HepG2 (cell line): ENCODE results near the gene IL1RL2. TPM values are rescaled to one million over a fixed set of nuclear protein-coding genes. Genes with fewer than 3 reads are reported as not detected.

ENCODE experiments used
- ATAC-seq: fragments of 200-7000 bp; cut with Tn5 transposase; 3 replicates; pipeline ENCODE4 v1.9.1; 2020; ENCODE audit warnings: mild to moderate bottlenecking, moderate library complexity
- BruUV-seq: library from RNA; stranded (reverse); fragments of 400-500 nt; replicated peaks from 2 replicates; lab custom pipeline; 2021; lab: Mats Ljungman, UMichigan
- CTCF ChIA-PET: fragments of 300-600 bp; formaldehyde crosslinking; extraction: SDS; loops from one replicate; lab custom pipeline; 2021; ENCODE audit warnings: low total read pairs, inconsistent platforms, low intra/inter-chr PET ratio; lab: Yijun Ruan, JAX
- POLR2A ChIA-PET: fragments of 350-600 bp; sonication (Branson Sonifier 250); formaldehyde crosslinking; loops from one replicate; lab custom pipeline; 2020; ENCODE audit warnings: antibody characterized with exemption, inconsistent platforms; lab: Yijun Ruan, JAX
- DNase-seq: peaks from one replicate; pipeline ENCODE4 v3.0.0-alpha.2; 2015; ENCODE audit warnings: low spot score
- FAIRE-seq: peaks from 3 replicates; lab custom pipeline; 2011; peaks lifted over from hg19 to GRCh38; lab: Jason Lieb, UNC
- H2AFZ ChIP-seq: one replicate; pipeline ENCODE4 v1.6.1; 2011; ENCODE audit warnings: low read length, inconsistent platforms
- H3K27ac ChIP-seq: fragments of 300-600 bp; 3 replicates; pipeline ENCODE4 v1.8.0; 2011; ENCODE audit warnings: mixed run types, mild to moderate bottlenecking, mixed read lengths, low read length, inconsistent platforms; ENCODE audit not compliant: insufficient read depth; ENCODE audit errors: extremely low read length
- H3K27me3 ChIP-seq, 2 experiments: fragments of 200-600 bp in 1 of 2; 2 replicates in 1 of 2; 3 replicates in 1 of 2; pipeline versions ENCODE4 v1.6.0 to v1.8.0; 2011; ENCODE audit warnings: low read length in 2 of 2, mild to moderate bottlenecking in 2 of 2, moderate library complexity in 2 of 2, inconsistent platforms in 1 of 2; ENCODE audit not compliant: insufficient read depth in 2 of 2, control insufficient read depth in 1 of 2
- H3K36me3 ChIP-seq, 2 experiments: fragments of 200-600 bp in 1 of 2; replicated peaks in 1 of 2; 2 replicates in 1 of 2; 3 replicates in 1 of 2; pipeline versions ENCODE4 v1.5.1 to v1.8.0; 2011; ENCODE audit warnings: low read length in 2 of 2, inconsistent platforms in 1 of 2; ENCODE audit not compliant: insufficient read depth in 2 of 2, control insufficient read depth in 1 of 2
- H3K4me1 ChIP-seq: 2 replicates; pipeline ENCODE4 v1.5.1; 2012; ENCODE audit warnings: low read length, inconsistent platforms; ENCODE audit not compliant: insufficient read depth
- H3K4me2 ChIP-seq: 2 replicates; pipeline ENCODE4 v1.6.0; 2011; ENCODE audit warnings: low read depth, low read length, inconsistent platforms
- H3K4me3 ChIP-seq, 3 experiments: fragments of 200-600 bp in 1 of 3; sonication (generic), shearing (Covaris generic) in 1 of 3; replicated peaks in 1 of 3; 2 replicates each; pipeline ENCODE4 v1.5.1; 2011 to 2016; ENCODE audit warnings: low read length in 3 of 3, inconsistent platforms in 2 of 3, low read depth in 2 of 3, mild to moderate bottlenecking in 2 of 3, control low read depth in 1 of 3, mixed read lengths in 1 of 3; ENCODE audit not compliant: insufficient read depth in 1 of 3
- H3K79me2 ChIP-seq: one replicate; pipeline ENCODE4 v1.6.1; 2011; ENCODE audit warnings: low read length, inconsistent platforms; ENCODE audit not compliant: insufficient read depth
- H3K9ac ChIP-seq: 2 replicates; pipeline ENCODE4 v1.6.0; 2011; ENCODE audit warnings: mild to moderate bottlenecking, low read depth, low read length, inconsistent platforms; ENCODE audit not compliant: insufficient read depth
- H3K9me3 ChIP-seq: 2 replicates; pipeline ENCODE4 v1.5.1; 2012; ENCODE audit warnings: mild to moderate bottlenecking, low read length
- H4K20me1 ChIP-seq: 2 replicates; pipeline ENCODE4 v1.6.0; 2011; ENCODE audit warnings: inconsistent platforms, mild to moderate bottlenecking, low read length, moderate library complexity; ENCODE audit not compliant: insufficient read depth
- BHLHE40 ChIP-seq: IDR thresholded peaks from 2 replicates; pipeline ENCODE4 v1.6.1; 2011; ENCODE audit warnings: low read length, improper control_type of control experiment
- CCAR2 ChIP-seq: fragments of 200-400 bp; formaldehyde crosslinking; optimal IDR thresholded peaks from 2 replicates; pipeline ENCODE3; 2018; ENCODE audit warnings: low read depth, mild to moderate bottlenecking, low read length, moderate library complexity
- XRCC5 ChIP-seq: fragments of 200-400 bp; formaldehyde crosslinking; optimal IDR thresholded peaks from 2 replicates; pipeline ENCODE3; 2017; ENCODE audit warnings: mild to moderate bottlenecking, low read length
- ZBTB1 ChIP-seq: sonication (generic); formaldehyde crosslinking; IDR thresholded peaks from 2 replicates; pipeline ENCODE4 v1.4.0; 2020; ENCODE audit warnings: missing genetic modification reagents, borderline replicate concordance
- ZBTB21 ChIP-seq: sonication (generic); formaldehyde crosslinking; IDR thresholded peaks from 2 replicates; pipeline ENCODE4 v1.4.0; 2020; ENCODE audit warnings: missing genetic modification reagents
- ZBTB46 ChIP-seq: sonication (generic); formaldehyde crosslinking; IDR thresholded peaks from 2 replicates; pipeline ENCODE4 v1.4.0; 2020; ENCODE audit warnings: mild to moderate bottlenecking, missing genetic modification reagents, borderline replicate concordance
- ZNF333 ChIP-seq: sonication (generic); formaldehyde crosslinking; IDR thresholded peaks from 2 replicates; pipeline ENCODE4 v1.4.0; 2020; ENCODE audit warnings: mild to moderate bottlenecking, missing genetic modification reagents, borderline replicate concordance
- ZNF563 ChIP-seq: sonication (generic); formaldehyde crosslinking; IDR thresholded peaks from 2 replicates; pipeline ENCODE4 v1.8.0; 2022; ENCODE audit warnings: mild to moderate bottlenecking, moderate library complexity, missing genetic modification reagents
- ZNF569 ChIP-seq: sonication (generic); formaldehyde crosslinking; IDR thresholded peaks from 2 replicates; pipeline ENCODE4 v1.5.0; 2020; ENCODE audit warnings: mild to moderate bottlenecking, missing genetic modification reagents, moderate library complexity, borderline replicate concordance
- WGBS: methylation state at CpG from one replicate; pipeline ENCODE4 v1.1.6; 2017; ENCODE audit warnings: low lambda C conversion rate; 5-methylcytosine and 5-hydroxymethylcytosine counted together
- in situ Hi-C: cut with HindIII; loops from 2 replicates; pipeline ENCODE4 v1.10.0; 2017; ENCODE audit warnings: low pct_unique_long_range_greater_than_20kb; ENCODE audit not compliant: extremely low pct_ligation_motif_present
- intact Hi-C: fragments of 100-400 bp; cut with micrococcal nuclease; formaldehyde crosslinking; loops from one replicate; pipeline ENCODE4 v1.10.0; 2022; ENCODE audit not compliant: unreplicated experiment
- polyA plus RNA-seq, 8 experiments: library from polyadenylated mRNA; depleted of rRNA in 3 of 8; stranded (reverse) in 7 of 8; unstranded in 1 of 8; fragments of >200 nt; fragmentation: Illumina TruSeq in 4 of 8; extraction: Trizol in 4 of 8; gene quantifications; 2 replicates each; pipeline versions ENCODE4 v1.2.1 to v1.2.3, GENCODE V29; 2011 to 2016; ENCODE audit warnings: low read depth in 4 of 8, missing spikeins in 1 of 8, mixed read lengths in 1 of 8; ENCODE audit not compliant: insufficient read depth in 1 of 8
- total RNA-seq, 5 experiments: library from RNA; depleted of rRNA; stranded (reverse); fragments of >200 nt; fragmentation: Illumina TruSeq; extraction: Trizol; gene quantifications; 2 replicates each; pipeline ENCODE4 v1.2.3, GENCODE V29; 2016; ENCODE audit warnings: low read depth in 1 of 5
- TF ChIP-seq, protein P1 (sequence below): conservative IDR thresholded peaks from 2 replicates; pipeline ENCODE4 v1.6.1; 2018; ENCODE audit warnings: missing genetic modification reagents
- TF ChIP-seq, protein P2 (sequence below): sonication (generic); formaldehyde crosslinking; IDR thresholded peaks from 2 replicates; pipeline ENCODE4 v1.5.1; 2020; ENCODE audit warnings: mild to moderate bottlenecking, missing genetic modification reagents, moderate library complexity

IL1RL2 gene
- total and polyA plus RNA-seq, 2 of the 13 experiments (the other 11 are each of a cell fraction or from before 2014, with no cell fraction given): 0.03 TPM; not detected in 1

GRCh38 chr2:102241616-102242305 lies 54.9 kb downstream of the IL1RL2 start:
- no peaks in the 10 kb centered on the region for H3K36me3 ChIP-seq
- POLR2A ChIA-PET: interaction anchor here (1.4 to 2.0 kb wide), 2 partner anchors 216 to 242 kb away, joined by 3 to 11 read pairs; no protein-coding TSS in a partner anchor
- no peak overlapping the region for H2AFZ ChIP-seq
- in situ Hi-C loops: no loop called here
- peaks cover 0 to 47% of the 10 kb centered on the region in 2 experiments; a peak in 3 of 5 replicates for H3K27me3 ChIP-seq
- H3K4me1 ChIP-seq: peaks cover 43% of the 10 kb centered on the region
- 36% methylated on average over 6 of the region's 6 CpGs for WGBS
- no peaks in the 10 kb centered on the region for H3K79me2 ChIP-seq
- FAIRE-seq (no peak), ATAC-seq (no peak), DNase-seq (no peak)
- no peaks in the 10 kb centered on the region for H4K20me1 ChIP-seq
- intact Hi-C loops: no loop called here
- BruUV-seq: no TSS peak
- CTCF ChIA-PET: interaction anchor here (1.6 to 3.9 kb wide), 4 partner anchors 56 to 358 kb away, joined by 8 to 38 read pairs (median 18); no protein-coding TSS in a partner anchor
- H3K9me3 ChIP-seq: no peaks in the 10 kb centered on the region
- H3K4me3 ChIP-seq: no peak overlapping the region
- H3K9ac ChIP-seq: no peak overlapping the region
- TF ChIP-seq ZBTB46 (CRISPR knock-in tag) (no peak), ZNF563 (no peak), CCAR2 (no peak), ZNF569 (CRISPR knock-in tag) (no peak), ZBTB21 (CRISPR knock-in tag) (no peak), BHLHE40 (no peak), ZBTB1 (CRISPR knock-in tag) (no peak), ZNF333 (CRISPR knock-in tag) (no peak), XRCC5 (no peak)
- TF ChIP-seq, protein P1, sequence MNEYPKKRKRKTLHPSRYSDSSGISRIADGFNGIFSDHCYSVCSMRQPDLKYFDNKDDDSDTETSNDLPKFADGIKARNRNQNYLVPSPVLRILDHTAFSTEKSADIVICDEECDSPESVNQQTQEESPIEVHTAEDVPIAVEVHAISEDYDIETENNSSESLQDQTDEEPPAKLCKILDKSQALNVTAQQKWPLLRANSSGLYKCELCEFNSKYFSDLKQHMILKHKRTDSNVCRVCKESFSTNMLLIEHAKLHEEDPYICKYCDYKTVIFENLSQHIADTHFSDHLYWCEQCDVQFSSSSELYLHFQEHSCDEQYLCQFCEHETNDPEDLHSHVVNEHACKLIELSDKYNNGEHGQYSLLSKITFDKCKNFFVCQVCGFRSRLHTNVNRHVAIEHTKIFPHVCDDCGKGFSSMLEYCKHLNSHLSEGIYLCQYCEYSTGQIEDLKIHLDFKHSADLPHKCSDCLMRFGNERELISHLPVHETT (CRISPR knock-in tag): no peak
- TF ChIP-seq, protein P2, sequence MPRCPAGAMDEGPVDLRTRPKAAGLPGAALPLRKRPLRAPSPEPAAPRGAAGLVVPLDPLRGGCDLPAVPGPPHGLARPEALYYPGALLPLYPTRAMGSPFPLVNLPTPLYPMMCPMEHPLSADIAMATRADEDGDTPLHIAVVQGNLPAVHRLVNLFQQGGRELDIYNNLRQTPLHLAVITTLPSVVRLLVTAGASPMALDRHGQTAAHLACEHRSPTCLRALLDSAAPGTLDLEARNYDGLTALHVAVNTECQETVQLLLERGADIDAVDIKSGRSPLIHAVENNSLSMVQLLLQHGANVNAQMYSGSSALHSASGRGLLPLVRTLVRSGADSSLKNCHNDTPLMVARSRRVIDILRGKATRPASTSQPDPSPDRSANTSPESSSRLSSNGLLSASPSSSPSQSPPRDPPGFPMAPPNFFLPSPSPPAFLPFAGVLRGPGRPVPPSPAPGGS (CRISPR knock-in tag): no peak
- H3K4me2 ChIP-seq: no peak overlapping the region
- H3K27ac ChIP-seq: no peak overlapping the region
